GM18951 (cell line): Measurements from ENCODE around the gene SVIL.
"Not testable (repeated sequence)": the region's sequence is repeated elsewhere in the genome, so short reads cannot be mapped to it uniquely, and the experiment has no call there.

Experiments used
- POLR2A ChIP-seq: IDR thresholded peaks from 4 replicates; pipeline ENCODE4 v1.6.1; 2011; ENCODE audit warnings: mild to moderate bottlenecking; ENCODE audit not compliant: insufficient read length, insufficient read depth; ENCODE audit errors: extremely low read depth
- in situ Hi-C: fragments of 300-500 bp; cut with MboI; formaldehyde crosslinking; loops from one replicate; pipeline ENCODE4 v1.12.0; 2022; ENCODE audit warnings: low sequenced_read_pairs, mixed read lengths, inconsistent platforms; ENCODE audit not compliant: unreplicated experiment

SVIL gene

DNA sequence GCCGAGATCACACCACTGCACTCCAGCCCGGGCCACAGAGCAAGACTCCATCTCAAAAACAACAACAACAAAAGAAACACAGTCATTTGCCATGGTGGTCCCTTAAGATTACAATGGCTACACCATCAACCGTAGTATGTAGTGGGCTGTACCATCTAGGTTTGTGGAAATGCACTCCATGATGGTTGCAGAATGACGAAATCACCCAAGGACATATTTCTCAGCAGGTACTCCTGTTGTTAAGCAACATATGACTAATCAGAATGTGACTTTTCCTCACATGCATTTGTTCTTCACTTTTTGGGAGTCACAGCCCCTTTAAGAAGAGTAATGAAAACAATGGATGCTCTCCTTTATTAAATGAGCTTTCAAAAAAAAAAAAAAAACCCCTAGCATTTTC is 11.0 kb downstream of the SVIL start:
- in situ Hi-C loops: no loop called here
- TF ChIP-seq POLR2A: no peak

DNA sequence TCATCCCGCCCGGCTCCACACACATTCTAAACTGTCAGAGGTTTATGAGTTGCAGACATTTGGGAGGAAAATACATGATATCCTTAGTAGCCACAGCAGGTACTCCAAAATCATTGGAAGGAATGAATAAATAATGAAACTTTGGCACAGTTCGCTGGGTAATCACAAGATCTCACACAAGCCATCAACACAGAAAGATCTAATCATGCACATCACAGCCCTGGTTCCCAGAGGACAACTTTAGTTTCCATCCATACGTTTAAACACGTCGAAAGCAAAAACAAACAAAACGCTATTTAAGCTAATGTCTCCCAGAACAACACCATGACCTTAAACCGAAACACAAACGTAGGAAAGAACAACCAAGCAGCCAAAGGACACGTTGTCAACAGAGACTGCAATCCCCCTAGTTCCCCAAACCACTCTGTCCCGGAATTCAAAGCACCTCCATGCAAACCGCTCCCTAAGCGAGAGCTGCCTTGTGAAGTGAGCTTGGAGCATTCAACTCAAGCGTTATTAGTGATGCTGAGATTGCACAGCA is 12.3 kb downstream of the SVIL start:
- no peak for TF ChIP-seq POLR2A
- in situ Hi-C loops: no loop called here

- no peak for TF ChIP-seq POLR2A
- in situ Hi-C loops: no loop called here
Measured at GRCh38 chr10:29621161-29621560, 13.6 kb downstream of the SVIL start.

GRCh38 chr10:29620112-29620690 is 14.6 kb downstream of the SVIL start:
- in situ Hi-C loops: no loop called here

DNA sequence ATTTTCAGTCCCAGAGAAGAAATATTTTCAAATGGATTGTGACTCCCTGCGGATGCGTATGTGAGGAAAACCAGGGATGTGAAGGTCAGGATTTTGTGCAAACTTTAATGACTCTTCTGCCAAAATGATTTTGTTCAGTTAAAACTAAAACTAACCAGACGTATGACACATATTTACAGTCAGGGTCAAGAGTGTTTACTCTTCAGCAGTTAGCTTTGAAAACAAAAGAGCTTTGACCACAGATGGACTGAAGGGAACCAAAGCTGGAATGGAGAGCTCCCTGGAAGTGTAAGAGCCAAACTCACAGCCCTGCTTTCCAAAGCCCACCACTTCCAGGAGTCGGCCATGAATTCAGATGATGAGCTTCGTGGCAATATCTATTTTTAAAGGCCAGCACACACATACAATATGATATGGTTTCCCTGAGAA is 15.5 kb downstream of the SVIL start:
- in situ Hi-C loops: no loop called here
- TF ChIP-seq POLR2A: no peak

More at GRCh38 chr10:29620112-29620690, 14.6 kb downstream of the SVIL start:
- TF ChIP-seq POLR2A: no peak

DNA sequence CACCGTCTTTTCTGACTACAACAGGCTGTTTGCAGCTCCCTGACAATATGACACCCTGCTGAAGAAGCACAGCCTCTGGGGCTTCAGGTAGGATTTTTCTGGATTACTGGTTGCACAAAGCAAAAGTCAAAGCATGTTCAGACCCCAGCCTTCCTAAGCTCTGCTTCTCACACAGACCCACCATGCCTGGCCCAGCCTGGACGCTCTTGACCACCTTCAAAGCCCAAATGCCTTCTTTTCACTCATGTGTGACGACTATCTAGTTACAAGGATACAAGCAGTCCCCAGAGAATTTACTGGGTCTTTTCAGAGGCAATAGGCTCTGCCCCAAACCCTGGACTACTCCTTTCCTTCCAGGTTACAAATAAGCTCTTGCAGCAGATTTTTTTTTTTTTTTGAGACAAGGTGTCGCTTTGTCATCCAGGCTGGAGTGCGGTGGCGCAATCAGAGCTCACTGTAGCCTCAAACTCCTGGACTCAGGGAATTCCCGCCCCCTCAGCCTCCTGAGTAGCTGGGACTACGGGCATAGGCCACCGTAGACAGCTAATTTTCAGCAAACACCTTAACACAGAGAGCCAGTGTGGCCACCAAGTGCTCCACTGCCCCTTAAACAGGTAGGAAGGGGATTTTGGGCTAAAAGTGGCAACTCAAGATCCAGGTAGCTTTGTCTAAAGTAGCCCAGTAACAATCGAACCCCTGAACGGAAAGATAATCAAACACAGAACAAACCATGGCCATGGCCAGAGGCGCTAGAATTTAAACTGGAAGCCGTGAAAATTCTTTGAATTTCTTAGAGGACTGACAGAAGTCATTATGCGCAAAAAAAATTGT is 16.2 kb downstream of the SVIL start:
- in situ Hi-C loops: no loop called here

GRCh38 chr10:29617880-29618340 is 16.9 kb downstream of the SVIL start:
- in situ Hi-C loops: no loop called here
- TF ChIP-seq POLR2A: no peak

More for the DNA sequence above, 16.2 kb downstream of the SVIL start:
- no peak for TF ChIP-seq POLR2A

GRCh38 chr10:29616542-29616941 is 18.2 kb downstream of the SVIL start:
- TF ChIP-seq POLR2A: no peak
- in situ Hi-C loops: no loop called here

GRCh38 chr10:29615195-29615594 is 19.6 kb downstream of the SVIL start:
- TF ChIP-seq POLR2A: no peak
- in situ Hi-C loops: no loop called here

- in situ Hi-C loops: not testable (repeated sequence)
Measured at GRCh38 chr10:29614289-29614688, 20.5 kb downstream of the SVIL start.

DNA sequence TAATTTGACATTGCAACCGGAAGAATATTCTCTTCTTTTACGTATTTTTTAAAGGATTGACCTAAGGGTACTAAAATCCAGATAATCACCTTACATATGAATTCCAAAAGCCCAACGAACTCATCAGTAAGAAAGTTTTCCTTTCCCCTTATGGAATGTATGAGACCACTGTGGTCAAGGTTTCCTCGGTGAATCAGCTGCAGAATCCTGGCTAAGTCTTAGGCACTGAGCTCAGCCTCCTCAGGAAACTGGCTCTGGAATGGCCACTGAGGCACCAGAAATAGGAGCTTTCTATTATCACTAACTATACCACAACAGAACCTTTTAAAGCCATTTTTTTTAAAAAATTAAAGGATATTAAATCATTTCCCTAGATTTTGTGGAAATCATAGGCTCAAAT is 21.0 kb downstream of the SVIL start:
- in situ Hi-C loops: no loop called here
- TF ChIP-seq POLR2A: no peak

GRCh38 chr10:29613196-29613595 is 21.6 kb downstream of the SVIL start:
- TF ChIP-seq POLR2A: no peak
- in situ Hi-C loops: no loop called here

GRCh38 chr10:29612657-29613056 is 22.1 kb downstream of the SVIL start:
- in situ Hi-C loops: no loop called here
- no peak for TF ChIP-seq POLR2A
